HG03342 (cell line): ENCODE results near the gene RHNO1.

Experiments used
- ATAC-seq: cut with Tn5 transposase; IDR thresholded peaks from one replicate; pipeline ENCODE4 v1.9.1; 2021; ENCODE audit warnings: mild to moderate bottlenecking, moderate library complexity; ENCODE audit not compliant: unreplicated experiment

Gene RHNO1

DNA sequence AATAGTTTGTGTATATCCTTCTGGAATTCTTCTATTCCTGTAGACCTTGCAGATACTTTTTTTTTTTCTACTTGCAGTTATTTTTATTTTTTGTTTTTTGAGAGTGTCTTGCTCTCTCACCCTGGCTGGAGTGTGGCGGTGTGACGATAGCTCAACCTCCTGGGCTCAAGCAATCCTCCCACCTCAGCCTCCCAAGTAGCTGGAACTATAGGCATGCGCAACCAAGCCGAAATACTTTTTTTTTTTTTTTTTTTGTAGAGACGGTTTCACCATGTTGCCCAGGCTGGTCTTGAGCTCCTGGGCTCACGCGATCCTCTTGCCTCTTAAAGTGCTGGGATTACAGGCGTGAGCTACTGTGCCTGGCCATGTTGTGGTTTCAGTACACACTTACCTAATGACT lies 23.6 kb downstream of the RHNO1 start:
- ATAC-seq, result no peak

DNA sequence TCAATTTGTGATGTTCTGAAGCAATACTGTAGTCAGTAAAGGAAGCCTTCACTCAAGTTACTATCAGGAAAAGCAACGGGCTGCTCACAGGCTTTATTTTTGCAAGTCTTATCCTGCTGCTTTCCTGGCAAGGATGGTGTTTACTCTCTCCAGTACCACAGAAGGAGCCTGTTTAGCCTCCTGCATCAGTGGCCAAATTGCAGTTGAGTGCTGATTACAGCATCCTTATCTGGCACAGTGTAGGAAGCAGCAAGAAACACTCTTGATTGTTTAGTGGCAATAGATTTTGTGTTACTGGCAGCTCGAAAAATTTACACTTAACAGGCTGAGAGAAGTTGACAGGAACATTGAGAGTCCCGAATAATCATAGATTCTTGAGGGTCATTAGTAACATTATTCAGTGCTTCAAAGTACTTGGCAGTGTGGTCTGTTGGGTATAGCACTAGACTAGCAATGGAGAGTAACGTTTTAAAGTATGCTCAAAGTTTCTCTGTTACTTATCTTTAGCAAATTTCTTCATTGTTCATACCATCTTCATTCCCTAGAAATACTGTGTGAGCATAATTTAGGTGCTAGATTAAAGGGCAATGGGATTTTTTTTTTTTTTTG lies 25.4 kb downstream of the RHNO1 start:
- no peak for ATAC-seq

GRCh38 chr12:2904260-2904659 lies 27.2 kb downstream of the RHNO1 start:
- ATAC-seq, result no peak

- no peak for ATAC-seq
These were observed 35.2 kb downstream of the RHNO1 start for GRCh38 chr12:2912216-2912575.

DNA sequence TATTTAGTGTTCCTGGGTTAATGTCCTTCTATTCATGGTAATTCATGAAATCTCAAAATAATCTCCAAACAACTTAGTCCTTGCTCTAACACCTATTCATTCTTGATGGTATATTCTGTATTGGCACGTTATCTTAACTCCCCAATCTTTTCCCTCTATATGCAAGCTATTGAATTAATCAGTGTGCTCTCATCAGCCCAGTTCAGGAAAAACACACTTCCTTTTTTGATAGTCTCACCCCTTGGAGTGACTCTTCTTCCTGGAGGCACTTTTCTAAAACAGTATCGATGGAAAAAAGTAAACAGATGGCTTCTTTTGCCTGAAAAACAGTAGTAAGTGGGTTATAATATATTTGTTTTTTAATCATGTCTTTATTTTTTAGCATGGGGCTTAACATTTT lies 42.2 kb downstream of the RHNO1 start:
- no peak for ATAC-seq

GRCh38 chr12:2922329-2922728 lies 45.3 kb downstream of the RHNO1 start:
- ATAC-seq, result no peak

- no peak for ATAC-seq
These were observed 46.0 kb downstream of the RHNO1 start for GRCh38 chr12:2923057-2923456.

- ATAC-seq, result no peak
These were observed 47.0 kb downstream of the RHNO1 start for GRCh38 chr12:2924019-2924418.

- ATAC-seq, result no peak
These were observed 48.4 kb downstream of the RHNO1 start for GRCh38 chr12:2925322-2925995.

GRCh38 chr12:2930865-2931264 lies 53.8 kb downstream of the RHNO1 start:
- ATAC-seq, result no peak

DNA sequence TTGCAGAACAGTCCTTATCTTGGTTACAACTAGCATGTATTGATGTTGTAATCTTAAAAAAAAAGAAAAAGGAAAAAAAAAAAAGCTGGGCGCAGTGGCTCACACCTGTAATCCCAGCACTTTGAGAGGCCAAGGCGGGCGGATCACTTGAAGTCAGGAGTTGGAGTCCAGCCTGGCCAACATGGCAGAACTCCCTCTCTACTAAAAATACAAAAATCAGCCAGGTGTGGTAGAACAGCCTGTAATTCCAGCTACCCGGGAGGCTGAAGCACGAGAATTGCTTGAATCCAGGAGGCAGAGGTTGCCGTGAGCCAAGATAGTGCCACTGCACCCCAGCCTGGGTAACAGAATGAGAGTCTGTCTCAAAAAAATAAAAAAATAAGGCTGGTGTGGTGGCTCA lies 56.6 kb downstream of the RHNO1 start:
- ATAC-seq, result no peak

GRCh38 chr12:2934371-2934770 lies 57.3 kb downstream of the RHNO1 start:
- no peak for ATAC-seq

GRCh38 chr12:2936301-2936700 lies 59.3 kb downstream of the RHNO1 start:
- ATAC-seq, result no peak

- no peak for ATAC-seq
These were observed 60.5 kb downstream of the RHNO1 start for GRCh38 chr12:2937500-2937899.
